B cell (primary cell): ENCODE measurements around the gene ABHD2.

ENCODE experiments used
- EZH2 ChIP-seq: IDR thresholded peaks from 2 replicates; pipeline ENCODE4 v1.6.1; 2012; ENCODE audit warnings: borderline replicate concordance, low read depth, mild to moderate bottlenecking, moderate library complexity, low read length; ENCODE audit not compliant: insufficient read depth, poor library complexity, severe bottlenecking
- TF ChIP-seq, protein P1 (sequence below): fragments of 200-600 bp; IDR thresholded peaks from one replicate; pipeline ENCODE4 v1.8.0; 2022; ENCODE audit warnings: antibody characterized with exemption, mild to moderate bottlenecking

DNA sequence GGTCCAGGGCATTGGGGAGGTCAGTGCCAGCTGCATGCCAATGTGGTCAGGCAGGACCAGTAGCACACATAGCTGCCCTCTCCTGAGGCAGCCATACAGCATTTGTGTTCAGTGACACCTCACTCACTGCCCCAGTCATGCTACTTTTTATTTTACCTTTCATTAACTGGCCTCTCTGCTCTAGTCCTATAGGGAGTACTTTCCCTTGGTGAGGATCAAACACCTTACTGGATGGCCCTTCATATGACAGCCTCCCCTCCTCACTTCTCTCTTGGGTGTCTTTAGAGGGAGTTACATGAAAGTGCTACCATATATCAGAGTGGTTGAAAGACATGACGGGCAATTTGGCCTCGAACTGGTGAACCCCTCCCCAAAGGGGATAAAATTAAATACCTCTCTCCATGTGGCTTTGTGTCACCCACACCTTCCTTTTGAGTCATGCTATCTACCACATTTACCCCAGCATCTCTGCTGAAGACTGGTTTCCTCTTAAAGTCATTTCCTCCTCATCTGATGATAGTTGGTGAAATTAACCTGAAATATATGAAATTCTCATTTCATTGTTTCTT lies 115.5 kb downstream of the ABHD2 start:
- TF ChIP-seq EZH2: no peak
- TF ChIP-seq, protein P1, sequence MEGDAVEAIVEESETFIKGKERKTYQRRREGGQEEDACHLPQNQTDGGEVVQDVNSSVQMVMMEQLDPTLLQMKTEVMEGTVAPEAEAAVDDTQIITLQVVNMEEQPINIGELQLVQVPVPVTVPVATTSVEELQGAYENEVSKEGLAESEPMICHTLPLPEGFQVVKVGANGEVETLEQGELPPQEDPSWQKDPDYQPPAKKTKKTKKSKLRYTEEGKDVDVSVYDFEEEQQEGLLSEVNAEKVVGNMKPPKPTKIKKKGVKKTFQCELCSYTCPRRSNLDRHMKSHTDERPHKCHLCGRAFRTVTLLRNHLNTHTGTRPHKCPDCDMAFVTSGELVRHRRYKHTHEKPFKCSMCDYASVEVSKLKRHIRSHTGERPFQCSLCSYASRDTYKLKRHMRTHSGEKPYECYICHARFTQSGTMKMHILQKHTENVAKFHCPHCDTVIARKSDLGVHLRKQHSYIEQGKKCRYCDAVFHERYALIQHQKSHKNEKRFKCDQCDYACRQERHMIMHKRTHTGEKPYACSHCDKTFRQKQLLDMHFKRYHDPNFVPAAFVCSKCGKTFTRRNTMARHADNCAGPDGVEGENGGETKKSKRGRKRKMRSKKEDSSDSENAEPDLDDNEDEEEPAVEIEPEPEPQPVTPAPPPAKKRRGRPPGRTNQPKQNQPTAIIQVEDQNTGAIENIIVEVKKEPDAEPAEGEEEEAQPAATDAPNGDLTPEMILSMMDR: no peak
